ENCODE data around the gene BRCA1.
"Not testable (repeated sequence)": the region's sequence is repeated elsewhere in the genome, so short reads cannot be mapped to it uniquely, and the experiment has no call there.

BRCA1 gene

GRCh38 chr17:43125133-43125966, at the start of gene BRCA1:
Gene BRCA1, minus strand, starts transcription at chr17:43125364. Its CDS starts 1,268 bp downstream, at chr17:43124096.
- peak; percentile 96 for DNase-seq (ENCODE audit: low spot score)

- peak; percentile 84 for DNase-seq (ENCODE audit: low spot score)
Observed at GRCh38 chr17:43171586-43172487, 46.7 kb upstream of the BRCA1 start.

GRCh38 chr17:43170766-43171585, 45.8 kb upstream of the BRCA1 start, which contains the start of gene NBR1:
Gene NBR1, plus strand, starts transcription at chr17:43171214. Its CDS starts 4,586 bp downstream, at chr17:43175800.
- peak; percentile 100 for DNase-seq (ENCODE audit: low spot score)

- peak; percentile 95 for DNase-seq (ENCODE audit: low spot score)
Observed at GRCh38 chr17:43170140-43170765, 45.1 kb upstream of the BRCA1 start.

- no peak for DNase-seq (ENCODE audit: low spot score)
Observed at GRCh38 chr17:43169561-43170139, 44.5 kb upstream of the BRCA1 start.

- not testable (repeated sequence) for DNase-seq (ENCODE audit: low spot score)
Observed at GRCh38 chr17:43165971-43166370, 40.8 kb upstream of the BRCA1 start.

GRCh38 chr17:43159957-43160356, 34.8 kb upstream of the BRCA1 start:
- DNase-seq (ENCODE audit: low spot score), result not testable (repeated sequence)

- not testable (repeated sequence) for DNase-seq (ENCODE audit: low spot score)
Observed at GRCh38 chr17:43159232-43159631, 34.1 kb upstream of the BRCA1 start.

- DNase-seq (ENCODE audit: low spot score), result no peak
Observed at GRCh38 chr17:43155666-43156065, 30.5 kb upstream of the BRCA1 start.

- not testable (repeated sequence) for DNase-seq (ENCODE audit: low spot score)
Observed at GRCh38 chr17:43153197-43153835, 28.2 kb upstream of the BRCA1 start.

- DNase-seq (ENCODE audit: low spot score), result no peak
Observed at GRCh38 chr17:43151880-43152456, 26.8 kb upstream of the BRCA1 start.

- DNase-seq (ENCODE audit: low spot score), result no peak
Observed at GRCh38 chr17:43146649-43147048, 21.5 kb upstream of the BRCA1 start.

GRCh38 chr17:43143201-43143600, 18.0 kb upstream of the BRCA1 start:
- DNase-seq (ENCODE audit: low spot score), result no peak

- DNase-seq (ENCODE audit: low spot score), result no peak
Observed at GRCh38 chr17:43142153-43142552, 17.0 kb upstream of the BRCA1 start.

- no peak for DNase-seq (ENCODE audit: low spot score)
Observed at GRCh38 chr17:43140396-43141332, 15.5 kb upstream of the BRCA1 start.

GRCh38 chr17:43138531-43138930, 13.4 kb upstream of the BRCA1 start:
- not testable (repeated sequence) for DNase-seq (ENCODE audit: low spot score)

GRCh38 chr17:43136574-43136973, 11.4 kb upstream of the BRCA1 start:
- not testable (repeated sequence) for DNase-seq (ENCODE audit: low spot score)

- no peak for DNase-seq (ENCODE audit: low spot score)
Observed at GRCh38 chr17:43135454-43135819, 10.3 kb upstream of the BRCA1 start.

Data from hematopoietic multipotent progenitor cell treated with erythropoietin and hydrocortisone succinate and interleukin-3 and kit ligand, for 17 days (in vitro differentiated cells).